ENCODE results near the gene GTF2A1L. TPM values are rescaled to one million over a fixed set of nuclear protein-coding genes. Genes with fewer than 3 reads are reported as not detected.

GTF2A1L gene
- total RNA-seq, 4 donors from 2014 or later: 11.8 to 39.5 (median 18.7) TPM

DNA sequence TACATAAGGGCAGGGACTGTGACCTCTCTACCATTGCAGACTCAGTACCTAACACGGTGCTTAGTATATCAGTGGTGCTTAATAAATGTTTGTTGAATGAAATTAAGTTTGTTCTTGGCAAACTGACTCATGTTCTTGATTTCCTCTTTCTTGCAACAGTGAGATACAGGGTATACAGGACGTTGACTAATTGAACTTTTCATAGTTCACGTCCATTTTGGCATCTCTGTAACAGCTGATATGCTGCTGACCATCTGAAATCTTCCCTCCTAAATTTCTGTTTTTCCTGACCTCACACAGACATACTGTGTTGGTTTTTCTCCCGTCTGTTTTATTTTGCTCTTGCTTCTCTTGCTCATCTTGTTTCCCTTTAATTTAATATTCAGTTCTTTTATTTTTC is 93.7 kb downstream of the GTF2A1L start:
- Histone ChIP-seq H3K4me3 (no peak overlapping the region), H3K4me1 (peaks cover 0 to 51% (median 39%) of the 10 kb centered on the region in 4 donors), H3K9me3 (no peaks in the 10 kb centered on the region), H3K36me3 (no peaks in the 10 kb centered on the region), H3K27me3 (no peaks in the 10 kb centered on the region), H3K27ac (replicated peaks in 1 of 4) (no peak overlapping the region)
- intact Hi-C loops (cut with DNase I): no loop called here
- WGBS: 71% methylated on average over 4 of the region's 4 CpGs
- TF ChIP-seq CTCF (IDR thresholded peaks at IDR 0.05): no peak
- no peak for TF ChIP-seq EP300 (IDR thresholded peaks at IDR 0.05)
- no peak for TF ChIP-seq POLR2AphosphoS5 (IDR thresholded peaks at IDR 0.05)
- TF ChIP-seq POLR2A (IDR thresholded peaks at IDR 0.05; ENCODE audit: low read depth): no peak
- DNase-seq (ENCODE audit: extremely low spot score): no peak

DNA sequence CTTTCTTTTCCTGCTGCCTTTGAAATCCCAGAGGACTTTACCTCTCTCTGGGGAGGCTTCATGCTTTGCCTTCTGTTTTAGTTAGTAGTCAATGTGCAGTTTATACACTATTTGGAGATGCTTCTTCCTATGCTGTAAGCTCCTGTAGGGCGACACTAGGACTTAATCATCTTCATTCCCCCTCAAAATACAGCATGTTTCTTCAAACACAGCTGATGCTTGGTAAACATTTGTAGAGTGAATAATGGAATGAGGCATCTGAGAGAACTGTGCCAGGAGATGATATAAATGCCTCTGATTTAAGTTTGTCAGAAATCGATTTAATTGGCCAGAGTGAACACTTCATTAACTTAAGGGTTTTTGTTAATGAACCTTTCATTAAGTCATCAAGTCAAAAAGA is 94.5 kb downstream of the GTF2A1L start:
- intact Hi-C loops (cut with DNase I): no loop called here
- DNase-seq (ENCODE audit: extremely low spot score): no peak
- 61% methylated on average over 2 of the region's 2 CpGs for WGBS
- no peaks in the 10 kb centered on the region for H3K9me3 ChIP-seq
- no peak overlapping the region for H3K4me3 ChIP-seq
- H3K4me1 ChIP-seq: peaks cover 0 to 58% (median 47%) of the 10 kb centered on the region in 4 donors
- TF ChIP-seq EP300 (IDR thresholded peaks at IDR 0.05) (no peak), POLR2AphosphoS5 (IDR thresholded peaks at IDR 0.05) (no peak), CTCF (IDR thresholded peaks at IDR 0.05) (no peak), POLR2A (IDR thresholded peaks at IDR 0.05; ENCODE audit: low read depth) (no peak)
- H3K27me3 ChIP-seq: no peaks in the 10 kb centered on the region
- peak overlapping the region in 2 of 4 donors; percentile 10 to 36 for H3K27ac ChIP-seq (replicated peaks in 1 of 4)
- no peaks in the 10 kb centered on the region for H3K36me3 ChIP-seq

- Histone ChIP-seq H3K36me3 (no peaks in the 10 kb centered on the region), H3K27me3 (no peaks in the 10 kb centered on the region), H3K4me1 (peaks cover 0 to 61% (median 59%) of the 10 kb centered on the region in 4 donors), H3K4me3 (no peak overlapping the region), H3K27ac (replicated peaks in 1 of 4) (peak overlapping the region; percentile 78 to 87 (median 85)), H3K9me3 (no peaks in the 10 kb centered on the region)
- intact Hi-C loops (cut with DNase I): no loop called here
- DNase-seq (ENCODE audit: extremely low spot score): no peak
- TF ChIP-seq EP300 (IDR thresholded peaks at IDR 0.05) (no peak), POLR2AphosphoS5 (IDR thresholded peaks at IDR 0.05) (no peak), POLR2A (IDR thresholded peaks at IDR 0.05; ENCODE audit: low read depth) (no peak), CTCF (IDR thresholded peaks at IDR 0.05) (no peak)
- WGBS: 18% methylated on average over 1 of the region's 1 CpG
These were observed 96.0 kb downstream of the GTF2A1L start for GRCh38 chr2:48713647-48714046.

- Histone ChIP-seq H3K36me3 (no peaks in the 10 kb centered on the region), H3K4me1 (peaks cover 0 to 66% (median 64%) of the 10 kb centered on the region in 4 donors), H3K27me3 (no peaks in the 10 kb centered on the region), H3K4me3 (no peak overlapping the region), H3K27ac (replicated peaks in 1 of 4) (peak overlapping the region; percentile 78 to 87 (median 85)), H3K9me3 (no peaks in the 10 kb centered on the region)
- intact Hi-C loops (cut with DNase I): no loop called here
- TF ChIP-seq POLR2A (IDR thresholded peaks at IDR 0.05; ENCODE audit: low read depth): no peak
- no peak for TF ChIP-seq EP300 (IDR thresholded peaks at IDR 0.05)
- TF ChIP-seq CTCF (IDR thresholded peaks at IDR 0.05): no peak
- TF ChIP-seq POLR2AphosphoS5 (IDR thresholded peaks at IDR 0.05): no peak
- 15% methylated on average over 2 of the region's 2 CpGs for WGBS
- DNase-seq (ENCODE audit: extremely low spot score): no peak
These were observed 96.6 kb downstream of the GTF2A1L start for GRCh38 chr2:48714245-48714644.

Data from esophagus muscularis mucosa (tissue), 4 donors.